Measurements from ENCODE around the gene MT3.
"Not testable (repeated sequence)": the region's sequence is repeated elsewhere in the genome, so short reads cannot be mapped to it uniquely, and the experiment has no call there.

The MT3 gene

GRCh38 chr16:56608876-56609462 is 19.6 kb downstream of the MT3 start:
- peak overlapping the region; percentile 45 for H3K4me3 ChIP-seq (ENCODE audit: low read depth, low read length)

DNA sequence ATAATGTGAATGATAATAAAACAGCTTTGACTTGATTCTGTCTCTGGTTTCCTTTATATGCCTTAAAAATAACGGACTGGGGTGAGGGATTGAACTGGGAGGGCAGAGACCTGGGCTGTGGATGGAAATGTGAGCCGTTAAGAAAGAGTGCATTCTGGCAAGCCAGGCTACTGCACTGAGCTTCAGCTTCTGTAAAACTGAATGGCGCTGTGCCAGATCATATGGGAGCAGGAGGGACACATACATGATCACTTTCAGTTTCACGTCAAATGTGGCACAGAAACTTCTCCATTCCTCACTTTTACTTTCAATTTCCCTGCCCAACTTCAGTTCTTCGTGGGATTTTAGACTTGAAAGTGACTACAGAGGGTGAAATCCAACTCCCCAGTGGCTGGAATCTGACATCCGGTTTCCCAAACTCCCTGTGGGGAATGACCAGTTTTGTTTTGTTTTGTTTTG is 20.2 kb downstream of the MT3 start:
- no peak overlapping the region for H3K4me3 ChIP-seq (ENCODE audit: low read depth, low read length)

- H3K4me3 ChIP-seq (ENCODE audit: low read depth, low read length): no peak overlapping the region
Observed at GRCh38 chr16:56610017-56610608, 20.8 kb downstream of the MT3 start.

GRCh38 chr16:56610609-56611111 is 21.3 kb downstream of the MT3 start:
- H3K4me3 ChIP-seq (ENCODE audit: low read depth, low read length): no peak overlapping the region

DNA sequence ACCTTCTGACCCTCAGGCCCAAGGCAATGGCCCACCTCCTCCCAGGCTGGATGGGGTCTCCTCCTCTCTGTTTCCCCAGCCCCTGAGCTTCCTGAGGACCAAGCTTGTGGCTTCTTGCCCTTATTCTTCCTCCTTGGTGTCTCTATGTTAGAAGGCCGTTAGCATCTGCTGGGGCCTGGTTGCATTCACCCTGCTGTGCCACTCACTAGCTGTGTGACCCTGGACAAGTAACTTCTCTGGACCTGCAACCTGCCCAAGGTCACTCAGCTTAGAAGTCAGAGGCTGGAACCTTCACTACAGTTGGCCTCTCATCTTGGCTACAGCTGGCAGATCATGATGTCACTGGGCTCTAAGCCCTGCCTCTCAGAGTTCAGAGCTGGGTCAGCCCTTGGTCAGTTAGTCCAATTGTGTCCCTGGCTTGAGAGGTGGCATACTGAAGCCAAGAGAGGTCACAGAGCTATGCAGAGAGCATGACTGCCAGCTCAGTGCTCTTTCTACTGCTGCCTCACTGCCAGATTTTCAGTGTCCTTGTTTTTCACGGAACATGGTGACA is 22.0 kb downstream of the MT3 start:
- no peak overlapping the region for H3K4me3 ChIP-seq (ENCODE audit: low read depth, low read length)

DNA sequence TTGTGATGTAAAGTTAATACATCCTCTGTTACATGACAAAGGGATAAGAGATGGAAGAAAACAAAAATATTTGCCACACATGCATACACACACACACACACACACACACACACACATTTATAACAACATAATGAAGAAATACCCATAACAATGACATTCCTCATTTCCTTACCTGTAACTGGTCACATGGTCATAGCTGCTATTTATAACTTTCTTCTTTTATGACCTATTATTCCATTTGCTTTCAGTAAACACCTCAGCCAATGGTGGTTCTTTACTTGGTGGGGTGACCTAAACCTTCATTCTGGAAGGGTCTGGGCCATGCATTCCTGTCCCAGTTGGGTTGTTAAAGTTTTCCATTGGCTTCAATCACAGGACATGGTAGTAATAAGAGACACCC is 24.4 kb downstream of the MT3 start:
- no peak overlapping the region for H3K4me3 ChIP-seq (ENCODE audit: low read depth, low read length)

- no peak overlapping the region for H3K4me3 ChIP-seq (ENCODE audit: low read depth, low read length)
Observed at GRCh38 chr16:56614549-56614991, 25.2 kb downstream of the MT3 start.

DNA sequence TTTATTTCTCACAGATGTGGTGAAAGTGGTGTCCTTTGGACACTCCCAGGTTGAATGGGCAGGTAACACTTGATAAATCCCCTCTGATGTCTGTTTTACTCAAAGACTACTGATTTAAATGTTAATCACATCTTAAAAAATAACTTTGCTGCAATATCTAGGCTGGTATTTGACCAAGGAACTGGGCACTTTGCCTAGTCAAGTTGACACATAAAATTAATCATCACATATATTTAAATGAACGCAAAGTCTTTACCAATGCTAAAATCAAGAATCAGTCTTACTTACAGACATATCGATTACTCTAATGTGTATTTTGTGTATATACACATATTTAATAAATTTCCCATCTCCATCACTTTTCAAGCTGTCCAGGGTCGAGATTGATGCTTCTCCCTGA is 26.0 kb downstream of the MT3 start:
- no peak overlapping the region for H3K4me3 ChIP-seq (ENCODE audit: low read depth, low read length)

DNA sequence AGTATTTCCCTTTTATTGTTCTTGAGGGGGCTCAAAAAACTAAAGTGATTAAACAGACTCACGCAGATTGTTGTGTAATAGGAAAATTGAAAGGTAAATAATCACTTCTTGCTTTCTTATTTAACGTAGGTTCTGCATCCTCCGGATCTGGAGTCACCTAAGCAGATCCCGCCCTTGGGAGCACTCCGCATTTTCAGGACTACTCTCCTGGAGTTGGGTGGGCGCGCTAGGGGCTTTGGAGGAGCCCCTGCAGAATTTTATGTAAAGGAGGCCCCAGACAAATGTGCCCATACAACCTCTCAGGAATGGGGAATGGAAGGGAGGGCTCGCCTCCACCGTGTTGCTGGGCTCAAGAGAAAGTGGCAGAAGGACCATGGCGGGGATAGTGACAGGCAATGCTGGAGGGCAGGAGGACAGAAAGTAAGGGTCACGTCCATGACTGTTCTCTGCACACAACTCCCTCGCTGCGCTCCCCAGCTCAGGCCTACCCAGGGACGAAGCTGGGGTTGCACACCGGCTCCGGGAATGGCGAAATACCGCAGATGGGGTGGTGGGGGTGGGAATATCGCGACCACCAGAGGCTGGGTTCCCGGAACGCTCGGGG is 27.4 kb downstream of the MT3 start:
- peak overlapping the region; percentile 50 for H3K4me3 ChIP-seq (ENCODE audit: low read depth, low read length)

DNA sequence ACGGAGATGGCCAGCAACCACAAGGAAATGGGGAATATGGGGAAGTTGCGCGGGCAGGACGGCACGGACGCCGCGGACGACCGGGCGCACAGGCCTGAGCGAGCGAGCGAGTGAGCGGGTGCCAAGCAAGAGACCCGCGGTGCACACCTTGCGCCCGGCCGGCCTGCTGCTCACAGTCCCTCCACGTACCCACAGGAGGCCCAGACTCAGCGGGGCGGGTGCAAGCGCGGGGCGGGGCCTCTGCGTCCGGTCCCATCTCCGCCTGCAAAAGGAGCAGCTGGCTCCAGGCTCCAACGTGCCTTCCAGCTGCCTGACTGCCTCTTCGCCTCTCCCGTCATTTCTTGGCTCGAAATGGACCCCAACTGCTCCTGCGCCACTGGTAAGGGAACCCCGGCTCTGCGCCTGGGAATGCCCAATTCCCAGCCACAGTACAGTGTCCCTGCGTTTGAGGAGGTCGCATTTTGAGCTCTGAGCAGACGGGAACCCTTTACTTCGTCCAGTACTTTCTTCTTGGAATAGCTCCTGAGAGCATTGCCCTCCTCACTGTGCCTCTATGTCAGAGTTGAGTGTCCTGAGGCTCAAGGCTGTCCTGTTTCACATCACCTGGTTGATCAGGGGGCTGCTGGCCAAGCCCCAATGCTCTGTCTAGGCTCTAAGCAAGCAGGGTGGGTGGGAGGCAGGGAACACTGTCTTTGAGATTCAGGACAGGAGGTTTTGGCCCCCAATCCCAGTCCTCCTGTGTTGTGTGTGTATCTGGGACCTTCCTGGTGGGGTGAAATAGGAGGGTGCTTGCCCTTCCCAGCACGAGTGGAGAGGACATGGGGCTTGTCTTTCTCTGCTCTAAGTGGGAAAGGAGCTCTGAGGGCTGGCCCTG is 28.1 kb downstream of the MT3 start:
- H3K4me3 ChIP-seq (ENCODE audit: low read depth, low read length): peak overlapping the region; percentile 50

DNA sequence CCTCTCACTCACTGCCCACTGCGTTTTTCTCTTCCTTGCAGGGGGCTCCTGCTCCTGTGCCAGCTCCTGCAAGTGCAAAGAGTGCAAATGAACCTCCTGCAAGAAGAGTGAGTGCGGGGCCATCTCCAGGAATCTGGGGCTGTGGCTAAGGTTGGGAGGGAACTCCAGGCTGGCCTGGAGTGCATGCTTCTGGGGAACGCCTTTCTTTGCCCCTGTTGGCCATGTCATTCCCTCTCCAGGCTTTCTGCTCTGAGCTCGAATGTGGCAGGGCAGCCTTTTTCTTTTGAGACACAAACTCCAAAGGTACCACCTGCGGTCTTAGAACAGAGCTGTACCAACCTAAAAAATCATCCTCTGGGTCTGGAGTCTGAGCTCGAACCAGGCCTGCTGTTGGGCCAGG is 28.8 kb downstream of the MT3 start:
- H3K4me3 ChIP-seq (ENCODE audit: low read depth, low read length): no peak overlapping the region

- no peak overlapping the region for H3K4me3 ChIP-seq (ENCODE audit: low read depth, low read length)
Observed at GRCh38 chr16:56620339-56620897, 31.1 kb downstream of the MT3 start.

DNA sequence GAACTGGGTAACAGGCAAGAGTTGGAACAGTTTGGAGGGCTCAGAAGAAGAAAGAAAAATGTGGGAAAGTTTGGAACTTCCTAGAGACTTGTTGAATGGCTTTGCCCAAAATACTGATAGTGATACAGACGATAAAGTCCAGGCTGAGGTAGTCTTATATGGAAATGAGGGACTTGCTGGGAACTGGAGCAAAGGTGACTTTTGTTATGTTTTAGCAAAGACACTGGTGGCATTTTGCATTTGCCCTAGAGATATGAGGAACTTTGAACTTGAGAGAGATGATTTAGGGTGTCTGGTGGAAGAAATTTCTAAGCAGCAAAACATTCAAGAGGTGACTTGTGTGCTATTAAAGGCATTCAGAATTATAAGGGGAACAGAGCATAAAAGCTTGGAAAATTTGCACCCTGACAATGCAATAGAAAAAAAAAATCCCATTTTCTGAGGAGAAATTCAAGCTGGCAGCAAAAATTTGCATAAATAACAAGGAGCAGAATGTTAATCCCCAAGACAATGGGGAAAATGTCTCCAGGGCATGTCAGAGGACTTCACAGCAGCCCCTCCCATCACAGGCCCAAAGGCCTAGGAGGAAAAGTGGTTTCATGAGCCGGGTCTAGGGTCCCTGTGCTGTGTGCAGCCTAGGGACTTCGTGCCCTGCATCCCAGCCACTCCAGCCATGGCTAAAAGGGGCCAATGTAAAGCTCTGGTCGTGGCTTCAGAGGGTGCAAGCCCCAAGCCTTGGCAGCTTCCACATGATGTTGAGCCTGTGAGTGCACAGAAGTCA is 32.5 kb downstream of the MT3 start:
- H3K4me3 ChIP-seq (ENCODE audit: low read depth, low read length): not testable (repeated sequence)

GRCh38 chr16:56623184-56623583 is 33.9 kb downstream of the MT3 start:
- H3K4me3 ChIP-seq (ENCODE audit: low read depth, low read length): not testable (repeated sequence)

- H3K4me3 ChIP-seq (ENCODE audit: low read depth, low read length): no peak overlapping the region
Observed at GRCh38 chr16:56623637-56624036, 34.3 kb downstream of the MT3 start.

- peak within 1 kb of the TSS; percentile 51 for H3K4me3 ChIP-seq (ENCODE audit: low read depth, low read length)
Observed at GRCh38 chr16:56625140-56625942, 36.0 kb downstream of the MT3 start, which contains the start of gene MT1E. Gene MT1E, plus strand, starts transcription at chr16:56625781. Its CDS starts 71 bp downstream, at chr16:56625852.

DNA sequence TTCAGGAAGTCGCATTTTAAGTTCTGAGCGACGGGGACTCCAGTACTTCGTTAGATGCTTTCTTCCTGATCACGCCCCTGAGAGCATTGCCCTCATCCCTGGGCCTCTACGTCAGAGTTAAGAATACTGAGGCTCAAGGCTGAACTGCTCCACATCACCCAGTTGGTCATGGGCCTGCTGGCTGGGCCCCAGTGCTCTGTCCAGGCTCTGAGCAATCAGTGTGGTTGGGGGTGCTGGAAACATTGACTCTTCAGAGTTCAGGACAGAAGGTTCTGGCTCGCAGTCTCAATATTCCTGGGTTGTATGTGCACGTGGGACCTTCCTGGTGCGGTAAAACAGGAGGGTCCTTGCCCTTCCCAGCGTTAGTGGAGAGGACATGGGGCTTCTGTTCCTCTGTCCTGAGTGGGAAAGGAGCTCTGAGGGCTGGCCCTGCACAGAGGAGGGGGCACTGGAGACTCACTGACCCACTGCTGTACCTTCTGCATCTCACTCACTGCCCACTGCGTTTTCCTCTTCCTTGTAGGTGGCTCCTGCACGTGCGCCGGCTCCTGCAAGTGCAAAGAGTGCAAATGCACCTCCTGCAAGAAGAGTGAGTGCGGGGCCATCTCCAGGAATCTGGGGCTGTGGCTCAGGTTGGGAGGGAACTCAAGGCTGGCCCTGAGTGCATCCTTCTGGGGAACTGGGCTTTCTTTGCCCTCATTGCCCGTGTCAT is 36.8 kb downstream of the MT3 start:
- peak overlapping the region; percentile 25 for H3K4me3 ChIP-seq (ENCODE audit: low read depth, low read length)

- no peak overlapping the region for H3K4me3 ChIP-seq (ENCODE audit: low read depth, low read length)
Observed at GRCh38 chr16:56626685-56627084, 37.4 kb downstream of the MT3 start.
